ENCODE measurements around the gene EEFSEC. TPM values are rescaled to one million over a fixed set of nuclear protein-coding genes. Genes with fewer than 3 reads are reported as not detected.

Gene EEFSEC
- total and polyA plus RNA-seq, 2 experiments from 2014 or later: 10.1 to 16.2 TPM

GRCh38 chr3:128438488-128439072 is 285.3 kb downstream of the EEFSEC start:
- Mint-ChIP-seq H3K4me1 (peaks cover 24% of the 10 kb centered on the region), H3K27ac (no peak overlapping the region), H3K9me3 (no peaks in the 10 kb centered on the region), H3K36me3 (ENCODE audit: low read depth) (no peaks in the 10 kb centered on the region), H3K4me3 (no peak overlapping the region), H3K27me3 (ENCODE audit: insufficient read depth, low read depth, poor library complexity) (peaks cover 28% of the 10 kb centered on the region)
- TF ChIP-seq ZNF462 (CRISPR knock-in tag; IDR thresholded peaks at IDR 0.05) (peak; percentile 61; the same call in 1 of the 2 replicates), ZNF331 (CRISPR knock-in tag; IDR thresholded peaks at IDR 0.05; ENCODE audit: low read depth) (no peak), CREB1 (CRISPR knock-in tag; IDR thresholded peaks at IDR 0.05; ENCODE audit: low read depth) (no peak), JUNB (IDR thresholded peaks at IDR 0.05; ENCODE audit: unreplicated experiment) (no peak), EZH2phosphoT487 (IDR thresholded peaks at IDR 0.05; ENCODE audit: unreplicated experiment) (no peak)
- TF ChIP-seq, protein P1, sequence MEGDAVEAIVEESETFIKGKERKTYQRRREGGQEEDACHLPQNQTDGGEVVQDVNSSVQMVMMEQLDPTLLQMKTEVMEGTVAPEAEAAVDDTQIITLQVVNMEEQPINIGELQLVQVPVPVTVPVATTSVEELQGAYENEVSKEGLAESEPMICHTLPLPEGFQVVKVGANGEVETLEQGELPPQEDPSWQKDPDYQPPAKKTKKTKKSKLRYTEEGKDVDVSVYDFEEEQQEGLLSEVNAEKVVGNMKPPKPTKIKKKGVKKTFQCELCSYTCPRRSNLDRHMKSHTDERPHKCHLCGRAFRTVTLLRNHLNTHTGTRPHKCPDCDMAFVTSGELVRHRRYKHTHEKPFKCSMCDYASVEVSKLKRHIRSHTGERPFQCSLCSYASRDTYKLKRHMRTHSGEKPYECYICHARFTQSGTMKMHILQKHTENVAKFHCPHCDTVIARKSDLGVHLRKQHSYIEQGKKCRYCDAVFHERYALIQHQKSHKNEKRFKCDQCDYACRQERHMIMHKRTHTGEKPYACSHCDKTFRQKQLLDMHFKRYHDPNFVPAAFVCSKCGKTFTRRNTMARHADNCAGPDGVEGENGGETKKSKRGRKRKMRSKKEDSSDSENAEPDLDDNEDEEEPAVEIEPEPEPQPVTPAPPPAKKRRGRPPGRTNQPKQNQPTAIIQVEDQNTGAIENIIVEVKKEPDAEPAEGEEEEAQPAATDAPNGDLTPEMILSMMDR (conservative IDR thresholded peaks at IDR 0.05; ENCODE audit: low read depth in 2 of 2): peak; percentile 81 to 91
- Histone ChIP-seq H3K4me1 (ENCODE audit: insufficient read depth) (peaks cover 18% of the 10 kb centered on the region; the same call in 1 of the 2 replicates), H3K36me3 (ENCODE audit: insufficient read depth) (no peaks in the 10 kb centered on the region), H3K9me2 (ENCODE audit: insufficient read depth) (no peaks in the 10 kb centered on the region), H3F3A (replicated peaks; ENCODE audit: low read depth) (peaks cover 6% of the 10 kb centered on the region; the same call in 1 of the 2 replicates), H3K27ac (ENCODE audit: low read depth) (no peak overlapping the region), H2AFZ (no peak overlapping the region), H3K79me2 (replicated peaks; ENCODE audit: insufficient read depth) (no peaks in the 10 kb centered on the region), H3K4me3 (no peak overlapping the region), H3K27me3 (ENCODE audit: insufficient read depth) (peaks cover 13% of the 10 kb centered on the region), H4K20me1 (replicated peaks; ENCODE audit: insufficient read depth) (no peaks in the 10 kb centered on the region), H3K4me2 (no peak overlapping the region)
- peak; percentile 75 for DNase-seq (ENCODE audit: low spot score)
- ATAC-seq: peak; percentile 75
